IPS-15b (cell line): ENCODE data around the gene TMPRSS12.
"Not testable (repeated sequence)": the region's sequence is repeated elsewhere in the genome, so short reads cannot be mapped to it uniquely, and the experiment has no call there.

ENCODE experiments used
- H3K27me3 ChIP-seq: one replicate; pipeline ENCODE4 v1.6.1; 2013; ENCODE audit warnings: low read length; ENCODE audit not compliant: control insufficient read depth, insufficient read depth
- H3K36me3 ChIP-seq: one replicate; pipeline ENCODE4 v1.6.1; 2013; ENCODE audit warnings: low read length; ENCODE audit not compliant: control insufficient read depth, insufficient read depth
- H3K4me1 ChIP-seq: one replicate; pipeline ENCODE4 v1.6.1; 2013; ENCODE audit warnings: mild to moderate bottlenecking, low read length; ENCODE audit not compliant: control insufficient read depth, insufficient read depth
- H3K4me3 ChIP-seq: one replicate; pipeline ENCODE4 v1.5.1; 2013; ENCODE audit warnings: low read depth, low read length
- H3K9ac ChIP-seq: one replicate; pipeline ENCODE4 v1.6.1; 2013; ENCODE audit warnings: low read depth, mild to moderate bottlenecking, low read length
- H3K9me3 ChIP-seq: one replicate; pipeline ENCODE4 v1.6.1; 2013; ENCODE audit warnings: mild to moderate bottlenecking, low read length; ENCODE audit not compliant: control insufficient read depth, insufficient read depth

Gene TMPRSS12, protein sequence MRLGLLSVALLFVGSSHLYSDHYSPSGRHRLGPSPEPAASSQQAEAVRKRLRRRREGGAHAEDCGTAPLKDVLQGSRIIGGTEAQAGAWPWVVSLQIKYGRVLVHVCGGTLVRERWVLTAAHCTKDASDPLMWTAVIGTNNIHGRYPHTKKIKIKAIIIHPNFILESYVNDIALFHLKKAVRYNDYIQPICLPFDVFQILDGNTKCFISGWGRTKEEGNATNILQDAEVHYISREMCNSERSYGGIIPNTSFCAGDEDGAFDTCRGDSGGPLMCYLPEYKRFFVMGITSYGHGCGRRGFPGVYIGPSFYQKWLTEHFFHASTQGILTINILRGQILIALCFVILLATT

DNA sequence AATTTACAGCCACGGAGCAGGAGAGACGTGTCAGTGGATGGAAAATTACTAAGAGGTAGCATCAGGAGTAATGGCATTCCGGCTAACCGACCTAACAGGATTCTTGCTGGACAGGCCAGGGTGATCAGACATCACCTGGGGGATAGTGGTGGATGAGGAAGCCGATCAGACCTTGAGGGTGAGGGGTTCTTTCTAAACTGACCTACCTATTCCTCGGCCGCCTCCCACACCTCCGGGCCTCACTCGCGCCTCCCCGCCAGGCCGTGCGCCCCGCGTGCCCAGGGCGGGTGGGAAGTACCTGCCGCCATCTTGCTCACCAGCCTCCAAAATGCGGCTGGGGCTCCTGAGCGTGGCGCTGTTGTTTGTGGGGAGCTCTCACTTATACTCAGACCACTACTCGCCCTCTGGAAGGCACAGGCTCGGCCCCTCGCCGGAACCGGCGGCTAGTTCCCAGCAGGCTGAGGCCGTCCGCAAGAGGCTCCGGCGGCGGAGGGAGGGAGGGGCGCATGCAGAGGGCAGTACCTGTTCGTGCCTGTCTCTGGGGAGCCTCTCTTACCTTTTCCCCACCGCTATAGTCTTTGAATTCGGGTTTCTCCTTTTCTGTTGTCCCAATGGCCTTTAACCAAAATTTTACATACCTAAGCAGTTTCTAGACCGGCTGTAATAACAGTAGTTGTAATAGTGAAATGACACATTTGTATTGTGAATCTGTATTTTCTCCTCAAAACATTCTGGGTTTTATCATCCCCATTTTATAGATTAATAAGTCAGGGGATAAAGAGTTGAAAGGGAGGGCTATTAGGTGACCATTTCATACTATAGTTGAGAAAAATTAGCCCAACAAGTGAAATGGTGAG lies at the start of gene TMPRSS12:
TSS of gene TMPRSS12 (plus strand) at position 290 of the 857 bp plus-strand sequence. CDS start at position 329, 39 bp downstream.
- H3K4me3 ChIP-seq, result peak within 1 kb of the TSS; percentile 49
- peaks cover 2% of the 10 kb centered on the region for H3K27me3 ChIP-seq
- peaks cover 6% of the 10 kb centered on the region for H3K4me1 ChIP-seq
- H3K9me3 ChIP-seq, result no peaks in the 10 kb centered on the region
- no peaks in the 10 kb centered on the region for H3K36me3 ChIP-seq
- no peak within 1 kb of the TSS for H3K9ac ChIP-seq

- Histone ChIP-seq H3K4me1 (no peaks in the 10 kb centered on the region), H3K9me3 (no peaks in the 10 kb centered on the region), H3K36me3 (peaks cover 3% of the 10 kb centered on the region), H3K9ac (no peak overlapping the region), H3K4me3 (no peak overlapping the region), H3K27me3 (no peaks in the 10 kb centered on the region)
Measured at GRCh38 chr12:50799908-50800307, 42.8 kb upstream of the TMPRSS12 start.

GRCh38 chr12:50803230-50803875 lies 39.4 kb upstream of the TMPRSS12 start:
- Histone ChIP-seq H3K36me3 (peaks cover 3% of the 10 kb centered on the region), H3K27me3 (no peaks in the 10 kb centered on the region), H3K9me3 (no peaks in the 10 kb centered on the region), H3K9ac (no peak overlapping the region), H3K4me3 (no peak overlapping the region), H3K4me1 (no peaks in the 10 kb centered on the region)

GRCh38 chr12:50806176-50806575 lies 36.5 kb upstream of the TMPRSS12 start:
- H3K4me1 ChIP-seq, result no peaks in the 10 kb centered on the region
- H3K9ac ChIP-seq, result no peak overlapping the region
- no peak overlapping the region for H3K4me3 ChIP-seq
- peaks cover 4% of the 10 kb centered on the region for H3K36me3 ChIP-seq
- no peaks in the 10 kb centered on the region for H3K27me3 ChIP-seq
- no peaks in the 10 kb centered on the region for H3K9me3 ChIP-seq

GRCh38 chr12:50809131-50809530 lies 33.6 kb upstream of the TMPRSS12 start:
- H3K27me3 ChIP-seq, H3K36me3 ChIP-seq, H3K9me3 ChIP-seq, H3K9ac ChIP-seq, H3K4me3 ChIP-seq, H3K4me1 ChIP-seq: not testable (repeated sequence)

- H3K36me3 ChIP-seq, H3K27me3 ChIP-seq, H3K4me3 ChIP-seq, H3K4me1 ChIP-seq, H3K9me3 ChIP-seq, H3K9ac ChIP-seq: not testable (repeated sequence)
Measured at GRCh38 chr12:50814921-50815320, 27.8 kb upstream of the TMPRSS12 start.

DNA sequence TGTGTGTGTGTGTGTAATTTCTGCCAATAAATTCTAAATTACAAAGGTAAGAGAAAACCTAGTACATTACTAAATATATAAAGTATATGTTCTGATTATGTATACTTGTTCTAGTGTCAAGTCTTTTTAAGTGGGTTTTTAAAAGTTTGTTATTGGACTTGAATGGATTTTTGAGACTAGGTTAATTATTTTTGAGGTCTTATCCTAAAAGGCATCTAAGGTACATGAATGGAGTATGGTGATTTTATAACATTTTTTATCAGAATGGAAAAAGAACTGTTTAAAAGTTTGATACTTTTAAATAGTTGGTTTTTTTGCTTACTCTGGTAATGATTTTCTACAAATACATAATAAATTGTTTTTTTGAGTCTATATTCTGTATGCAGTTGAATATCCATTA lies 22.5 kb upstream of the TMPRSS12 start:
- H3K27me3 ChIP-seq, result no peaks in the 10 kb centered on the region
- H3K4me1 ChIP-seq, result no peaks in the 10 kb centered on the region
- no peaks in the 10 kb centered on the region for H3K9me3 ChIP-seq
- H3K4me3 ChIP-seq, result no peak overlapping the region
- H3K9ac ChIP-seq, result no peak overlapping the region
- no peaks in the 10 kb centered on the region for H3K36me3 ChIP-seq

DNA sequence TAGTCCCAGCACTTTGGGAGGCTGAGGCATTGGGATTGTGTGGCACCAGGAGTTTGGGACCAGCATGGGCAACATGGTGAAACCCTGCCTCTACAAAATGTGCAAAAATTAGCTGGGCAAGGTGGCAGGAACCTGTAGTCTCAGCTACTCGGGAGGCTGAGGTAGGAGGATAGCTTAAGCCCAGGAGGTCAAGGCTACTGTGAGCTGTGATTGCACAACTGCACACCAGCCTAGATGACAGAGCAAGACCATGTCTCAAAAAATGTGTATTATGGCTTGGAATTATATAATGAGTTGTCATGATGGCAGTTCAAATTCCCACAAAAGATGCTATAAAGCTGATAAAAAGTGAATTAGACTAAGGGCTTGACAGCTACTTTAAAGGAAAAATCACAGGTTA lies 20.6 kb upstream of the TMPRSS12 start:
- Histone ChIP-seq H3K9me3 (no peaks in the 10 kb centered on the region), H3K4me3 (no peak overlapping the region), H3K36me3 (no peaks in the 10 kb centered on the region), H3K27me3 (no peaks in the 10 kb centered on the region), H3K4me1 (no peaks in the 10 kb centered on the region), H3K9ac (no peak overlapping the region)

GRCh38 chr12:50823724-50824123 lies 19.0 kb upstream of the TMPRSS12 start:
- not testable (repeated sequence) for H3K27me3 ChIP-seq, H3K4me3 ChIP-seq, H3K9me3 ChIP-seq, H3K36me3 ChIP-seq, H3K4me1 ChIP-seq, H3K9ac ChIP-seq

DNA sequence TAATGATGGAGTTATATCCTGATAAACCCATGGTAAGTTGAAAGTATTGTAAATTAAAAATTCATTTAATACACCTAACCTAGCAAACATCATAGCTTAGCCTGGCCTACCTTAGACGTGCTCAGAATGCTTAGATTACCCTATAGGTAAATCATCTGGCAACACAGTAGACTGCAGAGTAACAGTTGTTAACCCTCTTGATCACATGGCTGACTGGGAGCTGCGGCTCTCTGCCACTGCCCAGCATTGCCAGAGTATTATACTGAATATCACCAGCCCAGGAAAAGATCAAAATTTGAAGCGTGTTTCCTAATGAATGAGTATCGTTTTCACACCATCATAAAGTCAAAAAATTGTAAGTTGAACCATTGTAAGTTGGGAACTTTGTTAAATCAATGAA lies 17.8 kb upstream of the TMPRSS12 start:
- no peaks in the 10 kb centered on the region for H3K27me3 ChIP-seq
- no peak overlapping the region for H3K4me3 ChIP-seq
- no peak overlapping the region for H3K9ac ChIP-seq
- H3K4me1 ChIP-seq, result no peaks in the 10 kb centered on the region
- H3K9me3 ChIP-seq, result no peaks in the 10 kb centered on the region
- no peaks in the 10 kb centered on the region for H3K36me3 ChIP-seq

DNA sequence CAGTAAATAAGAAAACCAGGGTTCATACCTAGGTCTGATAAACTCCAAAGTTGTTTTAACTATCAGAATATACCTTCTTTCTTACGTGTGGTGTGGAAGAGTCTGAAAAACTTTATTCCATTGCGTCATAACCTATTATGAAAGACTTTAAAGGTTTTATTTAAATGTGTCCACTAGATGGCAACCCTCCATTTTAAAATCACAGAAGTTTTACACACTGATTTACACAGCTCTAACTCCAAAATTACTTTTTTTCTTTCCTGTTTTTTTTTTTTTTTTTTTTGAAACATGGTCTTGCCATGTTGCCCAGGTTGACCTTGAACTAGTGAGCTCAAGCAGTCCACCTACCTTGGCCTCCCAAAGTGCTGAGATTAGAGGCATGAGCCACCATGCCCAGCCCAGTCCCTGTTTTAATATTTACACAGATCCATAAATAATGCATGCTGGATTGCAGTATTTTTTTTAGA lies 17.3 kb upstream of the TMPRSS12 start:
- Histone ChIP-seq H3K4me1 (no peaks in the 10 kb centered on the region), H3K9ac (no peak overlapping the region), H3K4me3 (no peak overlapping the region), H3K36me3 (no peaks in the 10 kb centered on the region), H3K9me3 (no peaks in the 10 kb centered on the region), H3K27me3 (no peaks in the 10 kb centered on the region)
